GM18873 (cell line): ENCODE results near the gene TRIM24.
"Not testable (repeated sequence)": the region's sequence is repeated elsewhere in the genome, so short reads cannot be mapped to it uniquely, and the experiment has no call there.

Experiments
- ATAC-seq: cut with Tn5 transposase; IDR thresholded peaks from one replicate; pipeline ENCODE4 v1.9.1; 2021; ENCODE audit warnings: mild to moderate bottlenecking, moderate library complexity, moderate number of reproducible peaks; ENCODE audit not compliant: unreplicated experiment, low FRiP score

The TRIM24 gene

GRCh38 chr7:138459413-138460175 lies 465 bp upstream of the TRIM24 start:
- ATAC-seq, result peak; percentile 87

GRCh38 chr7:138460649-138461607 lies 869 bp downstream of the TRIM24 start:
- ATAC-seq, result peak; percentile 24

- ATAC-seq, result not testable (repeated sequence)
These were observed 3.2 kb downstream of the TRIM24 start for GRCh38 chr7:138463291-138463618.

GRCh38 chr7:138465046-138465445 lies 5.0 kb downstream of the TRIM24 start:
- ATAC-seq, result no peak

- not testable (repeated sequence) for ATAC-seq
These were observed 6.2 kb downstream of the TRIM24 start for GRCh38 chr7:138466069-138466756.

- ATAC-seq, result no peak
These were observed 8.4 kb downstream of the TRIM24 start for GRCh38 chr7:138468244-138469123.

- no peak for ATAC-seq
These were observed 10.5 kb downstream of the TRIM24 start for GRCh38 chr7:138470391-138471157.

GRCh38 chr7:138472292-138473079 lies 12.4 kb downstream of the TRIM24 start:
- ATAC-seq, result no peak

- ATAC-seq, result no peak
These were observed 15.3 kb downstream of the TRIM24 start for GRCh38 chr7:138475377-138475776.

- ATAC-seq, result no peak
These were observed 17.1 kb downstream of the TRIM24 start for GRCh38 chr7:138477081-138477578.

GRCh38 chr7:138477581-138477980 lies 17.5 kb downstream of the TRIM24 start:
- ATAC-seq, result no peak

GRCh38 chr7:138478499-138478908 lies 18.4 kb downstream of the TRIM24 start:
- peak; percentile 87 for ATAC-seq

- ATAC-seq, result no peak
These were observed 20.5 kb downstream of the TRIM24 start for GRCh38 chr7:138480527-138480926.

- ATAC-seq, result no peak
These were observed 21.7 kb downstream of the TRIM24 start for GRCh38 chr7:138481447-138482380.

GRCh38 chr7:138483531-138483930 lies 23.5 kb downstream of the TRIM24 start:
- no peak for ATAC-seq

- not testable (repeated sequence) for ATAC-seq
These were observed 25.4 kb downstream of the TRIM24 start for GRCh38 chr7:138485508-138485907.

- ATAC-seq, result not testable (repeated sequence)
These were observed 29.1 kb downstream of the TRIM24 start for GRCh38 chr7:138489139-138489538.
